GM21528 (cell line): ENCODE measurements around the gene NSUN7.
A peak's percentile ranks its signal among the peaks of the same experiment; 100 is the strongest.
"Not testable (repeated sequence)": the region's sequence is repeated elsewhere in the genome, so short reads cannot be mapped to it uniquely, and the experiment has no call there.

Experiments
- ATAC-seq: cut with Tn5 transposase; IDR thresholded peaks from one replicate; pipeline ENCODE4 v1.9.1; 2021; ENCODE audit warnings: mild to moderate bottlenecking, moderate library complexity; ENCODE audit not compliant: unreplicated experiment, low FRiP score

Gene NSUN7

DNA sequence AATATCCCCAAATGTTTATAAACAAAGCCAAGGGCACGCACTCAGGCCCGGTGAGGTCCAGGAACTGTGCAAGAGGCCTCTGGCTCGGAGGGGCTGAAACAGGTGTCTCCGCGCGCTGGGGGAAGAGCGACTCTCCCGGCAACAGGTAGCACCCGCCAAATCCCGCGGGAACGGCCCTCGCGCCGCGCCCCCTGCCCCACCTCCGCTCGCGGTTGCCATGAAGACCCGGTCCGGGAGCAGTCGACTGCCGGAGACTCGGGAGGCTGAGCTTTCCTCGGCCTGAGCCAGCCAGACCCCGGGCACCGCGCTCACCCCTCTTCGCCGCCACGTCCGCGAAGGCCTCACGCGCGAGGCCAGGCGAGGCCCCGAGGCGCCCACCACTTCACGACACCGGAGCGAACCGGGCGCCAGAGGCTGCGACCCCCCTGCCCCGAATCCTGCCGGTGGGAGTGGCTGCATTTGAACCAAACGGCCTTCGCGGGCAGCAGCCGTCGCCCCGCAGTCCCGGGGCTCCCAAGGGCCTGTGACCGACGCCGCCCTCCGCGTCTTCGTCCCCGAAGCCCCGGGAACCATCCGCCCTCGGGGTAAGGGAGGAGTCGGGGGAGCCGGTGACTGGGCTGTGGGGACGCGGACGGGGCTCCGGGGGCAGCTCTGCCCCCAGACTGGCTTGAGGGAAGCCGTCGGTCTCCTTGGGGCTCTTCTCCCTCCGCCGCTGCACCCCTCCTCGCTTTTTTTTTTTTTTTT, at the start of gene NSUN7:
Gene NSUN7 (plus strand): TSS at position 239 of the 744 bp plus-strand sequence. CDS start 739 bp downstream, outside the sequence.
- no peak for ATAC-seq

GRCh38 chr4:40702137-40702799, 47.5 kb upstream of the NSUN7 start:
- no peak for ATAC-seq

DNA sequence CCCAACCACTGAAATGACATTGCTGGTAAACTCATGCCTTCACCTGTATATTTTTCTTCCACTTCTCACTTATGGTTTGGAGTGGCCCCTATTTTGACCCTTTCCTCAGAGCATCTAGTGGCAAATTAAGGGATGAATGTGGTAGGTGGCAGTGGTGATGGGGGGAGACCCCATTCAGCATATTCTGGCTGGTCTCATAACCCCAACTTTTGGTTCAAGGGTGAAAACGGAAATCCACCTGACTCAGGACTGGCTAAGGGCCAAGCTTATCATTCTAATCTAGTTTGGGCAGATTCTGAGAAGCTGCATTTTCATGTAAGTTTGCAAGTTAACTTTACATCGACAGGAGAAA, 47.0 kb upstream of the NSUN7 start:
- no peak for ATAC-seq

DNA sequence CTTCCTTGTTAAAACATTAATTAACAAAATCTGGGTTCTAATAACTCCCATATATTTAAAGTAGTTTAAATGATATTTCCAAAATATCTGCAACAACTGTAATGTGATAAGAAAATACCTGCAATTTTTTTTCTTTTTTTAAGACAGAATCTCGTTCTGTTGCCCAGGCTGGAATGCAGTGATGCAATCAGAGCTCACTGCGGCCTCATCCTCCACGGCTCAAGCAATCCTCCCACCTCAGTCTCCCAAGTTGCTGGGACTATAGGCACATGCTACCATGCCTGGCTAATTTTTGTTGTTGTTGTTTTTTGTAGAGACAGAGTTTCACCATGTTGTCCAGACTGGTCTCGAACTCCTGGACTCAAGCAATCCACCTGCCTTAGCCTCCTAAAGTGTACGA, 45.7 kb upstream of the NSUN7 start:
- no peak for ATAC-seq

DNA sequence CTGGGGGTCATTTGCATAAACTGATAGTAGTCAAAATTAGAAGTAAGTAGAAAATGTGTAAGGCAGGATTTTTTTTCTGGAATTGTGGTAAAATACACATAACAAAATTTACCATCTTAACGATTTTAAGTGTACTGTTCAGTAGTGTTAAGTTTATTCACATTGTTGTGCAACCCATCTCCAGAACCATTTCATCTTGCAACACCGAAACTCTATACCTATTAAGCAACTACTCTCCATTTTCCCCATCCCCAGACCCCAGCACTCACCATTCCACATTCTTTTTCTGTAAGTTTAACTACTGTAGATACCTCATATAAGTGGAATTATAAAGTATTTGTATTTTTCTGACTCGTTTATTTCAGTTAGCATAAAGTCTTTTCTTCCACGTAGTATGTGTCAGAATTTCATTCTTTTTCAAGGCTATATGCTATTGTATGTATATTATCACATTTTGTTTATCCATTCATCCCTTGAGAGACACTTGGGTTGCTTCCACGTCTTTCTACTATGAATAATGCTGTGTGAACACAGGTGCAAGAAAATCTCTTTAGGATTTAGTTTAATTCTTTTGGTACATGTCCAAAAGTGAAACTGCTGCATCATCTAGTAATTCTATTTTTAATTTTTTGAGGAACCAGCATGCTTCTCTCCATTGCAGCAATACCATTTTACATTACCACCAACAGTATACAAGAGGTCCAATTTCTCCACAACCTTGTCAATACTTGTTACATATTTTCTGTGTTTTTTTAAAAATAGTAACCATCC, 39.1 kb upstream of the NSUN7 start:
- ATAC-seq = no peak

GRCh38 chr4:40713001-40713400, 36.8 kb upstream of the NSUN7 start:
- ATAC-seq = not testable (repeated sequence)

DNA sequence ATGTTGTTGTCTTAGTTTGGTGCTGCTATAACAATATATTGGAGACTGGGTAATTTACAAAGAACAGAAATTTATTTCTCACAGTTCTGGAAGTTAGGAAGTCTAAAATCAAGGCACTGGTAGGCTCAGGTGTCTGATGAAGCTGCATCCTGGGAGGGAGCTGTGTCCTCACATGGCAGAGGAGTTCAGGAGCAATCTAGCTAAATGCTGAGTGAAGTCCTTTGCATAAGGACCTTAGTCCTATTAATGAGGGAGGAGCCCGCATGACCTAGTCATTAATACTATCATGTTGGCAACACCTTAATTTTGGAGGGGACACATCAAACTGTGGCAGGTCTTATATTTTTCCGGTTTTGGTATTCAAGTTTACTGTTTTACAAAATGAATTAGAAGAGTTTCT, 36.0 kb upstream of the NSUN7 start:
- ATAC-seq = no peak

DNA sequence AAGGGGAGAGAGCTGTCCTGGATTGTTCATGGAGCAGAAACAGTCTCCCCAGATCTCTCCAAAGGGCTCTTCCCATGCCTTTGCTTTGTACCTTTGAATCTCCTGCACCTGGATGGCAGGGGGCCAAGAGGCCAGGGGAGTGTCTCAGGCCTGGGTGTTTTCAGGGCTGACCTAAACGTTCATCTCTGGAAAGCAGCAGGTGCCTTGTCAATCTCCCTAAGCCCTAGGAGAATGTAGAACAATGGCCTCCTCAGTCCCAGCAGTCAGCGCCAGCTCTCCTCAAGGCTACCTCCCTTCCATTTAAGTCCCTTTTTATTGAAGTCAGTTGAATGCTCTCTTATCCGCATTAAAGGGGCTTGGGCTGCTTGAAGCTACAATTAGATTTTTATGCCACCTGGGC, 31.2 kb upstream of the NSUN7 start:
- no peak for ATAC-seq

GRCh38 chr4:40719008-40719623, 30.6 kb upstream of the NSUN7 start:
- ATAC-seq = no peak

DNA sequence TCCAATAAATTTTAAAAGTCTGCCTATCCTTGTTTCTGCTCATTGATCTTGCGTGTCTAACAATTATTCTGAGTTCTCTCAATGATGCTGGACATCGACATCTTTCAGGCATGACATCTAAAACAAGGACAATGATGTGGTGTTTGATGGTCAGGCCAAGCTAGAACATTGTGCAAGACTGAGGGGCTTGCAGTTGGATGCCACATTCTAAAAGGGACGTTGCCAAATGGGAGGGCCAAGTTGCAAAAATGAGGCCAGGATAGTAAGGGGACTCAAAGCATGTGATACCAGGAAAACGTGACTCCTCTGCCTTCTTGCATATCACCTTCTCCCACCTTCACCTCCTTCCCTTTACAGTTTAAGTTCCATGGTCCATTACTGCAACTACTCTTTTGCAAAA, 29.4 kb upstream of the NSUN7 start:
- ATAC-seq = no peak

GRCh38 chr4:40720916-40721315, 28.8 kb upstream of the NSUN7 start:
- ATAC-seq = no peak

DNA sequence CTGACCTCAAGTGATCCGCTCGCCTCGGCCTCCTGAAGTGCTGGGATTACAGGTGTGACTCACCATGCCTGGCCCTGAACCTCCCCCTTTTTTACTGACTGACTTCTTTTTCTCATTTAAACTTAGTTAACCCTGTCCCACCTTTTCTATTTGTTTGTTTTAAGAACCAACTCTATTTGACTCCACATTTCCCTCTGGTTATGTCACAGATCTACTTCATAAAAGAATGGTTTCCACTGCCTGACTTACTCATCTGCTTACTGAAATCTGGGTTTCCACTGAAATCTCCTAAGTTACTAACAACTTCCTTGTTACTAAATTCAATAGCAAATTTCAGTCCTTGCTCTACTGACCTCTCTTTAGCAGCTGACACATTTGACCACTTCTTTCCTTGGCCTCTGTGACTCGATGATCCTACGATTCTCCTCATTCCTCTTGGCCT, 28.0 kb upstream of the NSUN7 start:
- ATAC-seq = no peak

DNA sequence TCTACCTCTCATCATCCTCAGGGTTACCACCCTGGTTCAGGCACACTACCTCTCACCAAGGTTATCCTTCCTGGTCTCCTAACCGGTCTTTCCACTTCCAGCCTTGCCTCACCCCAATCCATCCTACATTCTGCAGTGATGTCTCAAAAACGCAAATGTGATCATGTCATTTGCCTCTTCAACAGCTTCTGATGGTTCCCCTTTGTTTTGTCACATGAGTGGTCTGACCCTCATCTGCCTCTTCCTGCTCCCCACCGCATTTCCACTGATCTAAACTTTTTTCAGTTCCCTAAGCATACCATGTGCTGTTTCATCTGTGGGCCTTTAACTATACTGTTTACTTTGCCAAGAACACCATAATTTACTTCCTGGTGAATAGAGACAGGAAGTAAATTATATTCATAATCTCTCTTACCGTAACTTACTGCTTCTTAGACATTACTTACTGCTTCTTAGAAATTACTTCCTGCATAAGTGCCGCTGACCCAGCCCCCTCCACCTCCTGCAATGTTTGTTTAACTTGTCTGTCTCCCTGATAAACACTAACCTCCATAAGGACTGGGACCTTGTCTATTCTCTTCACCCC, 27.1 kb upstream of the NSUN7 start:
- no peak for ATAC-seq

DNA sequence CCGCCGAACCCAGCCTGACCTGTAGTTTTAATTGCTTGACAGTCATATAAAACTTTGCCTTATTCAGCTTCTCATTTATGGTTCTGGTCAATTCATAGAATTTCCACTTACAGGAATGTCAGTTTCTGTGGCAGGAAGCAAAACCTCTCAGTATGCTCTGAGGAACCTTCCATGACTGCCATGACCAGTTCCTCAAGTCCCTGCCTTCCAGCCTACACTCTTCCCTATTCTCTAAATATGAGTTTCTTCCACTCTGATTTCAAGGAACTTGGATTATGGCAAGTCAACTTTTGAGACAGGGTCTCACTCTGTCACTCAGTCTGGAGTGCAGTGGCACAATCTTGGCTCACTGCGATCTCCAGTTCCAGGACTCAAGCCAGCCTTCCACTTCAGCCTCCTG, 26.0 kb upstream of the NSUN7 start:
- no peak for ATAC-seq

DNA sequence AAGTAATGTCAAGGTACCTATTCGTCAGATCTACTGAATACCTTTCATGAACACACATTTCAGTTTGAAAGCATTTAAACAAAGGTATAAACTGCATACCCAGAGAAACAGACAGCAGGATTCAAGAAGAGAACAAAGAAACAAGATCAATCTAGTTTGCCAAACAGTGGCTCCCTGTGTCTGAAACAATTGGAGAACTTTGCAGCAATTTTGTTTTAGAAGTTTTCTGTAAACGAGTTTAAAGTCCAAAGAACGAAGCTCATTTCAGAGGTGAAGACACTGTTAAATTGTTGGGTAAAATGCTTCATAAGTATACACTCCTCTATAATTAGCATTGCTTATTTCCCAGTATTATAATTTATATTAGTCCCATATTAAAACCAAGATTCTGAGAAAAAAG, 21.4 kb upstream of the NSUN7 start:
- ATAC-seq = no peak

GRCh38 chr4:40729555-40729954, 20.2 kb upstream of the NSUN7 start:
- no peak for ATAC-seq

DNA sequence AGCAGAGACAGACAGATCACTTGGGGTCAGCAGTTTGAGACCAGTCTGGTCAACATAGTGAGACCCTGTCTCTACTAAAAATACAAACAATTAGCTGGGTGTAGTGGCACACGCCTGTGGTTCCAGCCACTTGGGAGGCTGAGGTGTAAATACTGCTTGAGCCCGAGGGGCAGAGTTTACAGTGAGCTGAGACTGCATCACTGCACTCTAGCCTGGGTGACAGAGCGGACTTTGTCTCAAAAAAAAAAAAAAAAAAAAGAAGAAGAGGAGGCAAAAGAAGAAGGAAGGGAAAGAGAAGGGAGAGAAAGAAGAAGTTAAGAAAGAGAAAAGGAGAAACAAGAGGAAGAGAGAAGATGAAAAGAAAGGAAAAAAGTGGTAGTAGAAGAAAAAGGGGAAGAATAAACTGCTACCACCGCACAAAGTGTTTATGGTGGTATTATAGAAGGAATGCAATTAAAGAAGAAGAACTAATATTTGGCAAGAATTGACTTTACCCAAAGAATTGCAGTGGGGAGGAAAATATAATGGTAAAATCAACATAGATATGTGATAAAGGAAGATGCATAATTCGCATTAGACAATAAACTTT, 19.6 kb upstream of the NSUN7 start:
- ATAC-seq = no peak

DNA sequence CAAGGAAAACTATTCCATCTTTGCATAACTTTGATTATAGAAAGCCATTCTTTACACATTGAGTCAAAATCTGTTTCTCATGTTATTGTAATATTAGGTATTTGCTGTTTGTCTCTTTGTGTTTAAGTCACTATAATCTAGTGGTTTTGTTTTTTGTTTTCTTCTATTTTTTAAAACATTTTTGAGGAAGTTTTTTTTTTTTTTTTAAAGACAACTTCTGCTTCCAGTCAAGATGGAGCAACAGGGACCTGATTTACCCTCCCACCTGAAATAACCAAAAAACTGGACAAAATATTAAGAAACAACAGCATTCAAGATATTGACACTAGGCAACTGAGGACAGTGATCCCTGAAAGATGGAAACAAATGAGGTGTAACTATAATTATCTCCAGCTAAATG, 18.4 kb upstream of the NSUN7 start:
- no peak for ATAC-seq

- peak; percentile 56 for ATAC-seq
Measured at GRCh38 chr4:40731792-40732245, 17.9 kb upstream of the NSUN7 start.

- ATAC-seq = no peak
Measured at GRCh38 chr4:40733752-40734151, 16.0 kb upstream of the NSUN7 start.
